ENCODE data around the gene SLC37A1.

GRCh38 chr21:42542596-42542995, 28.9 kb downstream of the SLC37A1 start:
- TF ChIP-seq CTCF (IDR thresholded peaks at IDR 0.05; ENCODE audit: borderline replicate concordance, extremely low read depth, low read length, poor library complexity, severe bottlenecking) (no peak), EZH2 (IDR thresholded peaks at IDR 0.05; ENCODE audit: borderline replicate concordance, low read depth, low read length, severe bottlenecking) (no peak)
